ENCODE results near the gene ARHGEF1.
"Not testable (repeated sequence)": the region's sequence is repeated elsewhere in the genome, so short reads cannot be mapped to it uniquely, and the experiment has no call there.

Gene ARHGEF1

DNA sequence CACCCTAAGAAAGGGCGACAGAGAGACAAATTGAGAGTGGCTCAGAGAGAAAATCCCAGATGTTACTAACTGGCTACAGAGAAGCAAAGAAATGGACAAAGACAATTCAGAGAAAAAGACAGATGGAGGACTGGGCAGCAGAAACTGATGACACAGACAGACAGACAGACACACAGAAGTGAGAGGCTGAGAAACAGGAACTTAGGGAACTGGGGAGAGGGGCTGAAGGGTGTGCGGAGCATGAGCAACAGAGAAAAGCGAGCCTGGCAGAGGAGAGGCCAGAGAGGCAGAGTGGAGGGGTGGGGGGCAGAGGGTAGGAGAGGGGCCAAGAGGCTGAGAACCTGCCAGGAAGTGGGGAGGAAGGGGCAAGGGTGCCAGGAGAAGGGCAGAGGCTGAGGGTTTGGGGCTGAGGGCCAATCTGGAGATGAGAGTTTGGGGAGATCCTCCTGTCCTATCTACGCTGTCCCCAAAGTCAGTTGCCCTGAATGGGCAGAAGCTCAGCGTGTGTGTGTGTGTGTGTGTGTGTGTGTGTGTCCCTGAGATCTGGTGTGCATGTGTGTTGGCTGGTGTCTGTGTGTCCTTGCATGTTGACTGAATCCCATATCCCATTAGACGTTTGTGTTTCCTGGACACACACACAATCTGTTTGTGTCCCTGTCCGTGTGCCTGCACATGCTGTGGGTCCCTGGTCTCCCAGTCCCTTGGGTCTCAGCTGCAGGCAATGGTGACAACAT is 50.9 kb downstream of the ARHGEF1 start:
- no peak for DNase-seq

DNA sequence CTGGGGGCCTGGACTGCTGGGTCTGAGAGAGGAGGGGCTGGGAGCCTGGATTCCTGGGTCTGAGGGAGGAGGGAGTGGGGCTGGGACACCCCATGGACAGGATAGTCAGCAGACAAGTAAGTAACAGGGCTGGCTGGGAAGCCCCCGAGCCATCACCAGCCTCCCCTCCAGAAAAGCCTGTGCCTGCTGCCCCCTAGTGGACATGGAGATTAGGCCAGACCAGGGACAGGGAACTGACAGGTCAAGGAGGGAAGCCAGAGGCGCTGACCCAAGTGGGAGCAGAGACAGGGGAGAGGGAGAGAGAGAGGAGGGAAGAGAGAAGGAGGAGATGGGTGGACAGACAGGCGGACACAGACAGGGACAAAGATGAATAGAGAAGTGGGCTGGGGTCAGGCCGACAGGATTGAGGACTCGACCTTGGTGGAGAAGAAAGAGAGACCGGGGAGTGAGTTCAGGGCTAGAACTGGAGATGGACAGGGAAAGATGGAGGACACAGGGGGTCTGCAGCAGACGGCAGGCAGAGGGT is 51.9 kb downstream of the ARHGEF1 start:
- no peak for DNase-seq

DNA sequence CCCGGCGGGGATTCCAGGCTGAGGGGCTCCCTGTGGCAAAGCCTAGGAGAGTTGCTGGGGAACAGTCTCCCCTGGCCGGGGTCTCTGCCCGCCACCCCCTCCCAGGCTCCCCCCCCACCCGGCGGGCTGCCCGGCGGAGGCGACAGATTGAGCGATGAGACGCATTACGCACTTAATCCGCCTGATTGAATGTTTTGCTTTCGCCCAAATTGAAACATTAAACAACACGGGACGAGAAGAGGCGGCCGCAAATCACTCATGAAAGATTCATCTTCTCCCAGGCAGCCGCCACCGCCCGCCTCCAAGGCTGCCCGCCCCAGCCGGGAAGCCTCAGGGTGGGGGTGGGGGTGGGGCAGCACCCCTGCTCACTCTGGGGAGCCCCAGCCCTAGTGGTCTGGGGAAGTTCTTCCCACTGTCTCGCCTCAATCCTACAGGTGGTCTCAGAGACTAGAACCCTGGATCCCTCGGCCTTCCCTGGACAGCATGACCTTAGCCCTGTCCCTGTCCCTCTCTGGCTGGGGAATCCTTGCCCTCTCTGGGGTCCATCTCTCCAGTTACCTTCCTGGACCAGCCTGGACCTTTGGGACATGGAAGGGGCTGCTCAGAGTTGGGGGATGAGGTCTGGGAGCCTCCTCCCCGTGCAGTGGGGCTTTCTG is 52.9 kb downstream of the ARHGEF1 start:
- no peak for DNase-seq

DNA sequence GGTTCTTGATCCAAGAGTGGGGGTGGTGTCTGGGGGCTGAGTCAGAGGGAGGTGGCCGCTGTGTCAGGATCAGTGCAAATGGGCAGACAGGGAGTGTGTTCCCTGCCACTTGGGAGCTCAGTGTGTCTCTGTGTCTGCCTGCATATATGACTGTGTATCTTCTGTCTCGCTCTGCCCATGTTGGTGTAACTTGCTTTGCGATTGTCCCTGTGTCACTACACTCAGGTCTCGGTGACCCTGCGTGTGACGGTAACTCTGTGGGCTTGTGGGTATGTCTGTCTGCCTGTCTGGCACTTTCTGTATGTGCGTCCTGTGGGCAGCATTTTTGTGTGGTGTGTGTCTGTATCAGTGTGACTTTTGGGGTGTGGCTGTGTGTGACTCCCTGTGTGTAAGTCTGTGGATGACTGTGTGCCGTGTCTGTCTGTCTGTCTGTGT is 53.4 kb downstream of the ARHGEF1 start:
- no peak for DNase-seq

DNA sequence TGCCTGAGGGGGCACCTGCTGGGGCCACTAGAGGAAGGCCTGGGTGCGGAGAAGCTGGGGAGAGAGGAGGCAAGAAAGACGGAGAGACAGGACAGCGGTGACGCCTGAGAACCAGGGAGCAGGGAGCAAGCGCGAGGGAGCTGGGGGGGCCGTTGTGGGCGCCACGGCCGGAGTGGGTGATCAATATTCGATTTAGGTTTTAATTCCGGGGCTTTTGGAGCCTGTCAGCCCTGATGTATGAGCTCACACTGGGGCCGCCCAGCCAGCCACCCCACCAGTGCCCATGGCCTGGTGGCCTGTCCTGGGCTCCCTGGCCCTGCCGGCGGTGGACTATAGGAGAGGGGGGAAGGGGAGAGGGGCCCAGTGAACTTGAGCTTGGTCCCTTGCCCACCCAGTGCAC is 54.0 kb downstream of the ARHGEF1 start:
- no peak for DNase-seq

DNA sequence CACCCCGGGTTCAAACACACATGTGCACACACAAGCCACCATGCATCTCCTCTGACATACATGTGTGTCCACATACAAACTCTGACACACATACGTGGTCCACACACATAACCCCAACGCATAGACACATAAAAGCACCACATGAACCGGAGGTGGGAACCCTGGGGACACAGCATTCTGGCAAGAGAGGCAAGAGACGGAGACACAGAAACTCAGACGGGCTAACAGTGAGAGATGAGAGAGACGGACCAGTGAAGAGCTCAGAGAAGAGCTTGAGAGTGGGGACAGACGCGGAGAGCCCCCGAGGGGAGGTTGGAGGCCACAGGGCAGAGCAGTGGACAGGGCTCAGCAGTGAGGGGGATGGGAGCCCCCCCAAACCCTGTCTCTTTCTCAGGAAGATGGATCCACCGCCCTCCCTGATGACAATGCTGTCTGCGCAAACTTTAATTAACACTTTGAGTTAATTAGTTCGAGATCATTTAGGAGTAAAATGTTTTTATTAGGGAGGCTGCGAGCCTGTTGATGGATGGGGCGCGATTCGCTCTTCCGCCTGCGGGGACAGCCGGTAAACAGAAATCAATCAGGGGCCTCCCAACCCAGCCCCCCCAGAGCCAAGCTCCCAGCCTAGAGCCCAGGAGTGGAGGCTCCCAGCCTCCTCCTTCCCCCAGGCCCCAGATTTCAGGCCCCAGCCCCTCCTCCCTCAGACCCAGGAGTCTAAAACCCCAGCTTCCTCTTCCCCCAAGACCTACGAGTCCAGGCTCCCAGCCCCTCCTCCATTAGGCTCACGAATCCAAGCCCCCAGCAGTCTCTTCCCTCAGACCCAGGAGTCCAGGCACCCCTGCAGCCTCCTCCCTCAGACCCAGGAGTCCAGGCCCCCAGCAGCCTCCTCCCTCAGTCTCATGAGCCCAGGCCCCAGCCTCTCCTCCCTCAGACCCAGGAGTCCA is 54.8 kb downstream of the ARHGEF1 start:
- no peak for DNase-seq

DNA sequence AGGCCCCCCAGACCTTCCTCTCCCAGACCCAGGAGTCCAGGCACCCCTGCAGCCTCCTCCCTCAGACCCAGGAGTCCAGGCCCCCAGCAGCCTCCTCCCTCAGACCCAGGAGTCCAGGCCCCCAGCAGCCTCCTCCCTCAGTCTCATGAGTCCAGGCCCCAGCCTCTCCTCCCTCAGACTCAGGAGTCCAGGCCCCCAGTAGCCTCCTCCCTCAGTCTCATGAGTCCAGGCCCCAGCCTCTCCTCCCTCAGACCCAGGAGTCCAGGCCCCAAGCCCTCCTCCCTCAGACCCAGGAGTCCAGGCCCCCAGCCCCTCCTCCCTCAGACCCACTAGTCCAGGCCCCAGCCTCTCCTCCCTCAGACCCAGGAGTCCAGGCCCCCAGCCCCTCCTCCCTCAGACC is 56.2 kb downstream of the ARHGEF1 start:
- not testable (repeated sequence) for DNase-seq

DNA sequence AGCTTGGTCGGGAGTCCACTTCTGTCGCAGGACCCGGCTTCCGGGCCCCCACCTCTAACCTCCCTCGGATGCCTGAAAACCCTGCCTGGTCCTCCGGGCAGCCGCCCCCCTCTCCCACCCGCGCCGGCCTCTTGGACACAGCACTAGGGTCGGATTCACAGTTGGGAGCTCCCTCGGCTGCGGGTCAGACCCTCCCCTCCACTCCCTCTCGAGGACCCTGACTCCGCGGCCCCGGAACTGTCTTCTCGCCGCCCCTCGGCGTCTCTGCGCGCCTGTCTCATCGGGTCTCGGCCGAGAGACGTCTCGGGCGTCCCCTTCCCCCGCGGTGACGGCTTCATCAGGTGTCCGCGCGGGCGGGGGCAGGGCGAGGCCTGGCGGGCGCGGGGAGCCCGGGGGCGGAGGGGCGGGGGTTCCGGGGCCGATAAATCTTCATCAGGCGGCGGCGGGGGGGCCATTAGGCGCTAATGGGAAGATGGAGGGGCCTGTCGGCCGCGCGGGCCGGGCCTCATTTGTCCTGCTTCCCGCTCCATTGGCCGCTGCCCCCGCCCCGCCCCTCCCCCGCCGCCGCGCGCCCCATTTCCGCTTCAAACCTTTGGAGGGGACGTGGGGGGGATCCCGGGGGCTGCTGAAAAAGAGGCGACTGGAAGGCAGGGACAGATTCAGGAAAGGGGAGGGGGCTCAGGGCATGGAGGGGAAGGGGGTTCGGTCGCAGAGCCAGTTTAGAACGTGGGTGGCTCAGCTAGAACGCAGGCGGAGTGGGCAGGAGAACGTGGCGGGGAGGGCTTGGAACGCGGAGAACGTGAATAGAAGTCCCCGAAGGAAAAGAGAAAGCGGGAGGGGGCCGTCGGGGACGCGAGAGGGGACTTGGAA is 57.1 kb downstream of the ARHGEF1 start:
- no peak for DNase-seq

DNA sequence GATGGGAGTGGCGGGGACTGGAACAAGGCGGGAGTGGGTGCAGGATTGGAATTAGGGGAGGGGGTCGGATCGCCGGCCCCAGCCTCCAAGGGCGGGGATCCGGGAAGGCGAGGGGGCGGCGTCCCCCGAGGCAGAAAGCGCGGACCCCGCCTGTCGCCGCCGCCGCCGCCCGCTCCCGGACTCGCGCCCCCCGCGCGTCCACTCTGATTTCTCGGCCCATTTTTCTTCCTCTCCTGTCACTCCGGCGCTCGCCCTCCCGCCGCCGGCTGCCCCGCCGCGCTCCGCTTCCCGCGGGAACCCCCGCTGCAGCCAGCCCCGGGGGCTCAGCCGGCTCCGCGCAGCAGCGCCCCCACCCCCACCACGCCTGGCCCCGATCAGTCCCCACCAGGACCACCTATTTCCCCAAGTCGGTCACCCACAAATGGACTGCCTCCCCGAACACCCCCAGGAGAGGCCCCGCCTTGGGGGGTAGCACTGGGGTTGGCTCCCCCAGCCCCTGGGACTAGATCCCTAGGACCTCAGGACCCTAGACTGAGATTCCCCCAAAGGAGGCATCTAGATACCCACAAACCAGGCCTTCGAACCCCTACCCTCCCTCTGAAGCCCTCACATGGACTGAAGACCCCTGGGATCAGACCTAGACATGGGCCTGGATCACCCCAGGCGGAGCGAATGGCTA is 57.9 kb downstream of the ARHGEF1 start:
- no peak for DNase-seq

DNA sequence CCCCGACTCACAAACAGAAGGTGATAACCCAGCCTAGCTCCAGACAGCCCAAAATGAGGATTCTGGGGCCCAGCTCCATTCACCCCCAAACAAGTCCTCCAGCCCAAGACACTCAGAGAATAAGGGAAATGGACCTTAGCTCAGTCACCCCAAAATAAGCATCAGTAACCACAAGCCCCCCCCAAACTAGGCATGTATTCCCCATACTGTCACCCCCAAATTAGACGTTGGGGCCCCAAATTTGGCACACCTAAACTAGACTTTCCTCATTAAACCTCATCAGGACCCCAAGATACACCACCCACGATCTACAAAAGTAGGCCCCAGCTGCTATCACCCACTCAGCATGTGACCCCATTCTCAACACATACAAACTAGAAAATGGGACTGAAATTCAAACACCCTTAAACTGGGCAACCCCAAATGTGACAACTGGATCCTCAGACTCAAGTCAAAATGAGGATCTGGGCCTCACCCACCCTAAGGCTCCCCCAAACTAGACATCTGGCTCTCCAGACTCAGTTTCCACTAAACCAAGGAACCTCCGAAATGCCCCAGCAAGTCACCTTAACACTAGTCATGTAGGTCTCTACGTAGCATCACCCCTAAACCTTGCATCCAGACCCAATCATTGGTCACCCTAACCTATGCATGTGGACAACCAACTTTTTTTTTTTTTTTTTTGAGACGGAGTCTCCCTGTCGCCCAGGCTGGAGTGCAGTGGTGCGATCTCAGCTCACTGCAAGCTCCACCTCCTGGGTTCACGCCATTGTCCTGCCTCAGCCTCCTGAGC is 58.6 kb downstream of the ARHGEF1 start:
- no peak for DNase-seq

DNA sequence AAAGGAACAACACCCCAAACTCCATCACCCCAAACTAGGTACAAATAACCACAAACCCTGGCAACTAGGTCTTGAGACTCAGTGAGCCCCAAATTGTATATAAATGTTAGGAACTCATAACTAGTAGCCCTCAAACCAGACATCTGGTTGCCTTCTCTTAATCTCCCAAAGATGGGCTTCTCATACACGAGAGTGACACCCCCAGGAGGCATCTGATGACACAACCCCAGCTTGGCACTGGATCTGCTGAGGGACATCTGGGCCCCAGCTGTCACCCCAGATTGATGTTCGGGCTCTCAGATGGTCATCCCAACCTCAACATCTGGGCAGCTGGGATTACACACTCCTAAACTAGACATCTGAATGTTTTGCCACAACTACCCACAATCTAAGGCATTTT is 61.4 kb downstream of the ARHGEF1 start:
- DNase-seq = no peak

DNA sequence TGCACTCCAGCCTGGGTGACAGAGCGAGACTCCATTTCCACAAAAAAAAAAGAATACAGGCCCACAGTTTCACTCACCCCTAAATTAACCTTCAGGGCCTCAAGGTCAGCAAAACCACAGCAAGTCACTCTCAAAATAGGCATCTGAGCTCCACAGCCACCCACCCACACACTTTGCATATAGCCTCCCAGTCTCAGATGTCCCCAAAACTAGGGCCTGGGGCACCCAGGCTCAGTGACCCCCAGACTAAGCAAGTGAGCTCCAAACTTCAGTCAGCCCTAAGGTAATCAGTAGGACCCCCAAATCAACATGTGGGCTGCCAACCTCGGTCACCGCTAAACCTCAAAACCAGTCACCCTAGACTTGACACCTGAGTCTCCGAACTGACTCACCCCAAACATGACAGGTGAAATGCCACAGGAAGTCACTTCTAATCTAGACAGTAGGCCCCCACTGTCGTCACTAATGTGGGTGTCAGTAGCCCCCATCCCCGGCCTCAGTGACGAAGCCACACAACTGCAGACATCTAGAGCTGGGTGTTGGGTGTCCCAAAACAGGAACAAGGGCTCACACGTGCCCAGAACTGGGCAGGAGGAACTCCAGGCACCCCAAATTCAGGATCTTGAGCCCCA is 62.3 kb downstream of the ARHGEF1 start:
- DNase-seq = no peak

DNA sequence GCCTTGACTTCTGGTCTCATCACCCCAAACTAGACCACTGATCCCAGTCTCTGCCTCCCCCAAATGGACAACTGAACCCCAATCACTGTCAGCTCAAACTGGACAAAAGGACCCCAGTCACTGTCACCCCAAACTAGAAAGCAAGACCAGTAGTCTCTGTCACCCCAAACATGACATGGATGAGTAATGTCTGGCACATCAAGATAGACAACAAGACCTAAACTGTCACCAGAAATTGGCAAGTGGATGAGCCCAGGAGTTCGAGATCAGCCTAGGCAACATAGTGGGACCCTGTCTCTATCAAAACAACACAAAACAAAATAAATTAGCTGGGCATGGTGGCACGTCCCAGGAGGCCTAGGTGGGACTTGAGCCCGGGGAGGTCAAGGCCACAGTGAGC is 64.1 kb downstream of the ARHGEF1 start:
- DNase-seq = no peak

DNA sequence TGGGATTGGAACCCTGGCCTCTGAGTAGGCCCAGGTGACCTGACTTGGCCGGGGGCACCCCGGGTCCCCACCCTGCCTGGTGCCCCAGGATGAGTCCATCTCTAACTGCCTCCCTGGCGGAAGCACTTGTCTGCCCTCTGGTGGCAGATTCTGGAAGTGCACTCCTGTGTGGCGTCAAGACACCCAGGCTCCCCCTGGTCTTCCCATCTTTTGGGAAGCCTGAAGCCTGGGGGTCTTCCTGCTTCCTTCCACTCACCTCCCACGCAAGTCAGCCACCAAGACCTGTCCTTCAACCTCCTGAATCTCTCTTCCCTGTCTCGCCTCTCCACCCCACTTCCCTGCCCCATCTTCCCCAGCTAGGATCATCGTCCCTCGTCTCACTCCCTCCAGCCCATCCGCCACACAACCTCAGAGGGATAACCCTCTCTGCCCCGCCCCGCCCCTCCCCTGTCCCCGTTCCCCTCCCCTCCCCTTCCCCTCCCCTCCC is 68.7 kb downstream of the ARHGEF1 start:
- DNase-seq = no peak

DNA sequence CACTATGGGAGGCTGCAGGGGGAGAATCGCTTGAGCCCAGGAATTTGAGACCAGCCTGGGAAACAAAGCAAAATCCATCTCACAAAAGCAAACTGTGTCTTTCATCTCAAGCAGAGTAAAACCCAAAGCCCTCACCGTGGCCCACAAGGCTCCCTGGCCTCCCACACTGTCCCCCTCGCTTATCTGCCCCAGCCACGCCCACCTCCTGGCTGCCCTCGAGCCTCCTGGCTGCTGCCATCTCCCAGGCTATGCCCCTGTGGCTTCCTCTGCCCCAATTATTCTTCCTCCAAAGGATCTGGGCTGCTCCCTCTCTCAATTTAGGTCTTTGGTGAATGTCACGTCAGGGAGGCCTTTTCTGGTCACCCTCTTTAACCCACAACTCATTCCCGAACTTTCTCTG is 72.5 kb downstream of the ARHGEF1 start:
- DNase-seq = no peak

DNA sequence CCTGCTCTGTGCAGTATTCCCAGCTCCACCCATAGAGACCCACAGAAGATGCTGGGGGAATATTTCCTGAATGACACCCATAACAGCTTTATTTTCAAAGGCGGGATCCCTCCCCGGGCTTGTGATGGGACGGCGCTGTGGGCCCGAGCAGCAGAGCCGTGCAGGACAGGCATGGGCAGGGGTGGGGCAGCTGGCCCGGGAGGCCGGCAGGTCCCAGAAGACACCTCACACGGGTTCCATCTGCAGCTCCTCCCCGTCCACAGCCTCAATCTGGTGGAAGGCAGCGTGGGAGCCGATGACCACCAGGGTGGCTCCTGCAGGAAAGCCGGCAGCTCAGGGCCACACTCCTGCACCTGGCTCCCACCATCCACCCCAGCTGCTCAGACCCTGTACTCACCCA is 73.6 kb downstream of the ARHGEF1 start:
- no peak for DNase-seq
